WTC11 (cell line): Measurements from ENCODE around the gene UFM1. TPM values are rescaled to one million over a fixed set of nuclear protein-coding genes. Genes with fewer than 3 reads are reported as not detected.

Source experiments
- ATAC-seq: fragments of 200-7000 bp; cut with Tn5 transposase; 2 replicates; pipeline ENCODE4 v1.10.0; 2021; ENCODE audit warnings: mild to moderate bottlenecking, moderate library complexity
- CTCF ChIA-PET: fragments of 300-600 bp; sonication (Branson Sonifier 250); formaldehyde crosslinking; loops from one replicate; lab custom pipeline; 2021; ENCODE audit warnings: antibody characterized with exemption; lab: Charles Lee
- POLR2A ChIA-PET: fragments of 350-600 bp; sonication (Branson Sonifier 250); formaldehyde crosslinking; loops from one replicate; lab custom pipeline; 2021; ENCODE audit warnings: antibody characterized with exemption; lab: Charles Lee
- DNase-seq: peaks from one replicate; pipeline ENCODE4 v3.0.0; 2021; ENCODE audit warnings: low spot score
- H3K27ac Mint-ChIP-seq: 2 replicates; pipeline ENCODE4 v1.8.0; 2021; ENCODE audit warnings: mixed read lengths
- H3K27me3 Mint-ChIP-seq: 2 replicates; pipeline ENCODE4 v1.8.0; 2021; ENCODE audit warnings: low read depth, mild to moderate bottlenecking, moderate library complexity, mixed read lengths
- H3K36me3 Mint-ChIP-seq: 2 replicates; pipeline ENCODE4 v1.8.0; 2021; ENCODE audit warnings: mixed read lengths
- H3K4me1 Mint-ChIP-seq: 2 replicates; pipeline ENCODE4 v1.8.0; 2022; ENCODE audit warnings: mixed read lengths
- H3K4me3 Mint-ChIP-seq: 2 replicates; pipeline ENCODE4 v1.8.0; 2021; ENCODE audit warnings: mild to moderate bottlenecking, moderate library complexity, mixed read lengths
- H3K9me3 Mint-ChIP-seq: 2 replicates; pipeline ENCODE4 v1.8.0; 2021; ENCODE audit warnings: mixed read lengths
- CREM ChIP-seq: sonication (generic); formaldehyde crosslinking; IDR thresholded peaks from 2 replicates; pipeline ENCODE4 v1.8.1; 2022; ENCODE audit warnings: mild to moderate bottlenecking, missing genetic modification reagents, moderate library complexity
- ESRRA ChIP-seq: sonication (generic); formaldehyde crosslinking; IDR thresholded peaks from 2 replicates; pipeline ENCODE4 v1.8.1; 2022; ENCODE audit warnings: mild to moderate bottlenecking, missing genetic modification reagents, borderline replicate concordance
- GRHL2 ChIP-seq: fragments of 250-450 bp; sonication (Bioruptor Pico); IDR thresholded peaks from 2 replicates; pipeline ENCODE4 v1.8.0; 2022; ENCODE audit warnings: mild to moderate bottlenecking, moderate library complexity; ENCODE audit not compliant: insufficient replicate concordance, severe bottlenecking
- IRF1 ChIP-seq: sonication (generic); formaldehyde crosslinking; IDR thresholded peaks from 2 replicates; pipeline ENCODE4 v1.8.0; 2023; ENCODE audit warnings: missing genetic modification reagents
- IRF2 ChIP-seq: sonication (generic); formaldehyde crosslinking; IDR thresholded peaks from 2 replicates; pipeline ENCODE4 v1.8.0; 2022; ENCODE audit warnings: low read depth, missing genetic modification reagents, borderline replicate concordance
- JUN ChIP-seq: sonication (generic); formaldehyde crosslinking; IDR thresholded peaks from 2 replicates; pipeline ENCODE4 v1.8.0; 2023; ENCODE audit warnings: mild to moderate bottlenecking, missing genetic modification reagents
- KAT7 ChIP-seq: sonication (generic); formaldehyde crosslinking; IDR thresholded peaks from 2 replicates; pipeline ENCODE4 v1.8.1; 2023; ENCODE audit warnings: missing genetic modification reagents, mild to moderate bottlenecking, borderline replicate concordance
- MXD4 ChIP-seq: fragments of 250-450 bp; sonication (Bioruptor Pico); IDR thresholded peaks from 2 replicates; pipeline ENCODE4 v1.8.0; 2021; ENCODE audit warnings: mild to moderate bottlenecking, moderate library complexity, borderline replicate concordance
- NFE2L1 ChIP-seq: sonication (generic); formaldehyde crosslinking; IDR thresholded peaks from 2 replicates; pipeline ENCODE4 v1.8.1; 2023; ENCODE audit warnings: missing genetic modification reagents
- NFYB ChIP-seq: sonication (generic); formaldehyde crosslinking; conservative IDR thresholded peaks from 2 replicates; pipeline ENCODE4 v1.8.0; 2022; ENCODE audit warnings: low read depth, missing genetic modification reagents
- NR1H2 ChIP-seq: sonication (generic); formaldehyde crosslinking; IDR thresholded peaks from 2 replicates; pipeline ENCODE4 v1.9.0; 2021; ENCODE audit warnings: mild to moderate bottlenecking, moderate library complexity, missing genetic modification reagents
- NR2C2 ChIP-seq: sonication (generic); formaldehyde crosslinking; IDR thresholded peaks from 2 replicates; pipeline ENCODE4 v1.8.0; 2022; ENCODE audit warnings: mild to moderate bottlenecking, missing genetic modification reagents
- SMAD3 ChIP-seq: sonication (generic); formaldehyde crosslinking; IDR thresholded peaks from 2 replicates; pipeline ENCODE4 v1.8.0; 2022; ENCODE audit warnings: missing genetic modification reagents, mild to moderate bottlenecking, borderline replicate concordance
- SOX15 ChIP-seq: fragments of 250-450 bp; sonication (Bioruptor Pico); IDR thresholded peaks from 2 replicates; pipeline ENCODE4 v1.9.0; 2021; ENCODE audit warnings: mild to moderate bottlenecking
- TCF7 ChIP-seq: sonication (generic); formaldehyde crosslinking; IDR thresholded peaks from 2 replicates; pipeline ENCODE4 v1.8.0; 2022; ENCODE audit warnings: mild to moderate bottlenecking, low read depth, missing genetic modification reagents, moderate library complexity
- TEAD4 ChIP-seq: sonication (generic); formaldehyde crosslinking; IDR thresholded peaks from 2 replicates; pipeline ENCODE4 v1.8.0; 2022; ENCODE audit warnings: mild to moderate bottlenecking, missing genetic modification reagents
- ZMAT4 ChIP-seq: fragments of 250-450 bp; sonication (Bioruptor Pico); IDR thresholded peaks from 2 replicates; pipeline ENCODE4 v1.9.0; 2021; ENCODE audit warnings: mild to moderate bottlenecking
- ZNF232 ChIP-seq: sonication (generic); formaldehyde crosslinking; IDR thresholded peaks from 2 replicates; pipeline ENCODE4 v1.8.0; 2022; ENCODE audit warnings: mild to moderate bottlenecking, missing genetic modification reagents
- ZNF263 ChIP-seq: sonication (generic); formaldehyde crosslinking; IDR thresholded peaks from 2 replicates; pipeline ENCODE4 v1.8.1; 2022; ENCODE audit warnings: low read depth, mild to moderate bottlenecking, moderate library complexity, missing genetic modification reagents
- ZNF317 ChIP-seq: sonication (generic); formaldehyde crosslinking; IDR thresholded peaks from 2 replicates; pipeline ENCODE4 v1.8.1; 2023; ENCODE audit warnings: low read depth, mild to moderate bottlenecking, moderate library complexity, missing genetic modification reagents, borderline replicate concordance
- ZNF416 ChIP-seq: fragments of 250-450 bp; sonication (Bioruptor Pico); IDR thresholded peaks from 2 replicates; pipeline ENCODE4 v1.9.0; 2021; ENCODE audit warnings: mild to moderate bottlenecking, inconsistent platforms
- ZNF423 ChIP-seq: fragments of 250-450 bp; sonication (Bioruptor Pico); IDR thresholded peaks from 2 replicates; pipeline ENCODE4 v2.1.2; 2022; ENCODE audit warnings: mild to moderate bottlenecking, moderate library complexity
- ZSCAN18 ChIP-seq: fragments of 250-450 bp; sonication (Bioruptor Pico); IDR thresholded peaks from 2 replicates; pipeline ENCODE4 v2.1.2; 2022; ENCODE audit warnings: mild to moderate bottlenecking, moderate library complexity
- total RNA-seq: library from RNA; stranded (reverse); gene quantifications from 3 replicates; pipeline ENCODE4 v1.2.3, GENCODE V29; 2021
- TF ChIP-seq, protein P1 (sequence below): fragments of 250-450 bp; sonication (Bioruptor Pico); IDR thresholded peaks from 2 replicates; pipeline ENCODE4 v1.9.0; 2021; ENCODE audit warnings: moderate library complexity, mild to moderate bottlenecking, inconsistent platforms, borderline replicate concordance
- TF ChIP-seq, protein P2 (sequence below): sonication (generic); formaldehyde crosslinking; conservative IDR thresholded peaks from 2 replicates; pipeline ENCODE4 v1.8.1; 2022; ENCODE audit warnings: mild to moderate bottlenecking, missing genetic modification reagents
- TF ChIP-seq, protein P3 (sequence below): sonication (generic); formaldehyde crosslinking; IDR thresholded peaks from 2 replicates; pipeline ENCODE4 v1.8.1; 2023; ENCODE audit warnings: mild to moderate bottlenecking, missing genetic modification reagents, moderate library complexity
- TF ChIP-seq, protein P4 (sequence below): sonication (generic); formaldehyde crosslinking; IDR thresholded peaks from 2 replicates; pipeline ENCODE4 v1.8.1; 2023; ENCODE audit warnings: mild to moderate bottlenecking, missing genetic modification reagents, borderline replicate concordance

Gene UFM1
- total RNA-seq, 1 experiment from 2014 or later = 57.7 TPM

DNA sequence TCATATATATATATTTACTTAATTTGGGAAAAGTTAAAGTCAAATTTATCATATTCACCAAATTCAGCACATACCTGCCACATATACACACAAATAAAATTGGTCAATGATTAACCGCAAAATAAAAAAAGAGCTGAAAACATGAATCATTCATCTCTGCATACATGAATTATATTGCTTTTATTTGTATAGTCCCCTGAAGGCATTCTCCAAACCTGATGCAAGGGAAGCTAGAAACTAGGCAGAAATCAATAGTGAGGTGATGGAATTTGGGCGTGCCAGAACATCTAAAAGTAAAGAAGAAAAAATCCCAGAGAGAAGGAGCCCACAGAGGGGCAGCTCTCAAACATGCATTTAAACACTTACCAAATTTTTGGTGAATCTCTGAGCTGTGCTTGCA is 60.1 kb downstream of the UFM1 start:
- Mint-ChIP-seq H3K27ac (no peak overlapping the region), H3K36me3 (no peaks in the 10 kb centered on the region), H3K4me1 (no peaks in the 10 kb centered on the region), H3K27me3 (no peaks in the 10 kb centered on the region), H3K9me3 (peaks cover 3% of the 10 kb centered on the region), H3K4me3 (no peak overlapping the region)
- TF ChIP-seq, protein P1, sequence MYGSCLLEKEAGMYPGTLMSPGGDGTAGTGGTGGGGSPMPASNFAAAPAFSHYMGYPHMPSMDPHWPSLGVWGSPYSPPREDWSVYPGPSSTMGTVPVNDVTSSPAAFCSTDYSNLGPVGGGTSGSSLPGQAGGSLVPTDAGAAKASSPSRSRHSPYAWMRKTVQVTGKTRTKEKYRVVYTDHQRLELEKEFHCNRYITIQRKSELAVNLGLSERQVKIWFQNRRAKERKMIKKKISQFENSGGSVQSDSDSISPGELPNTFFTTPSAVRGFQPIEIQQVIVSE (CRISPR knock-in tag) = no peak
- TF ChIP-seq NR1H2 (CRISPR knock-in tag) = no peak
- TF ChIP-seq ZNF317 (CRISPR knock-in tag) = no peak
- TF ChIP-seq TEAD4 (CRISPR knock-in tag) = no peak
- no peak for TF ChIP-seq GRHL2 (CRISPR knock-in tag)
- no peak for TF ChIP-seq JUN (CRISPR knock-in tag)
- TF ChIP-seq, protein P2, sequence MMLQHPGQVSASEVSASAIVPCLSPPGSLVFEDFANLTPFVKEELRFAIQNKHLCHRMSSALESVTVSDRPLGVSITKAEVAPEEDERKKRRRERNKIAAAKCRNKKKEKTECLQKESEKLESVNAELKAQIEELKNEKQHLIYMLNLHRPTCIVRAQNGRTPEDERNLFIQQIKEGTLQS = no peak
- TF ChIP-seq IRF2 (CRISPR knock-in tag) = no peak
- no peak for TF ChIP-seq ESRRA (CRISPR knock-in tag)
- TF ChIP-seq, protein P3, sequence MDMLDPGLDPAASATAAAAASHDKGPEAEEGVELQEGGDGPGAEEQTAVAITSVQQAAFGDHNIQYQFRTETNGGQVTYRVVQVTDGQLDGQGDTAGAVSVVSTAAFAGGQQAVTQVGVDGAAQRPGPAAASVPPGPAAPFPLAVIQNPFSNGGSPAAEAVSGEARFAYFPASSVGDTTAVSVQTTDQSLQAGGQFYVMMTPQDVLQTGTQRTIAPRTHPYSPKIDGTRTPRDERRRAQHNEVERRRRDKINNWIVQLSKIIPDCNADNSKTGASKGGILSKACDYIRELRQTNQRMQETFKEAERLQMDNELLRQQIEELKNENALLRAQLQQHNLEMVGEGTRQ (CRISPR knock-in tag) = no peak
- no peak for TF ChIP-seq IRF1 (CRISPR knock-in tag)
- TF ChIP-seq, protein P4, sequence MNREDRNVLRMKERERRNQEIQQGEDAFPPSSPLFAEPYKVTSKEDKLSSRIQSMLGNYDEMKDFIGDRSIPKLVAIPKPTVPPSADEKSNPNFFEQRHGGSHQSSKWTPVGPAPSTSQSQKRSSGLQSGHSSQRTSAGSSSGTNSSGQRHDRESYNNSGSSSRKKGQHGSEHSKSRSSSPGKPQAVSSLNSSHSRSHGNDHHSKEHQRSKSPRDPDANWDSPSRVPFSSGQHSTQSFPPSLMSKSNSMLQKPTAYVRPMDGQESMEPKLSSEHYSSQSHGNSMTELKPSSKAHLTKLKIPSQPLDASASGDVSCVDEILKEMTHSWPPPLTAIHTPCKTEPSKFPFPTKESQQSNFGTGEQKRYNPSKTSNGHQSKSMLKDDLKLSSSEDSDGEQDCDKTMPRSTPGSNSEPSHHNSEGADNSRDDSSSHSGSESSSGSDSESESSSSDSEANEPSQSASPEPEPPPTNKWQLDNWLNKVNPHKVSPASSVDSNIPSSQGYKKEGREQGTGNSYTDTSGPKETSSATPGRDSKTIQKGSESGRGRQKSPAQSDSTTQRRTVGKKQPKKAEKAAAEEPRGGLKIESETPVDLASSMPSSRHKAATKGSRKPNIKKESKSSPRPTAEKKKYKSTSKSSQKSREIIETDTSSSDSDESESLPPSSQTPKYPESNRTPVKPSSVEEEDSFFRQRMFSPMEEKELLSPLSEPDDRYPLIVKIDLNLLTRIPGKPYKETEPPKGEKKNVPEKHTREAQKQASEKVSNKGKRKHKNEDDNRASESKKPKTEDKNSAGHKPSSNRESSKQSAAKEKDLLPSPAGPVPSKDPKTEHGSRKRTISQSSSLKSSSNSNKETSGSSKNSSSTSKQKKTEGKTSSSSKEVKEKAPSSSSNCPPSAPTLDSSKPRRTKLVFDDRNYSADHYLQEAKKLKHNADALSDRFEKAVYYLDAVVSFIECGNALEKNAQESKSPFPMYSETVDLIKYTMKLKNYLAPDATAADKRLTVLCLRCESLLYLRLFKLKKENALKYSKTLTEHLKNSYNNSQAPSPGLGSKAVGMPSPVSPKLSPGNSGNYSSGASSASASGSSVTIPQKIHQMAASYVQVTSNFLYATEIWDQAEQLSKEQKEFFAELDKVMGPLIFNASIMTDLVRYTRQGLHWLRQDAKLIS = no peak
- no peak for TF ChIP-seq SOX15 (CRISPR knock-in tag)
- TF ChIP-seq NR2C2 (CRISPR knock-in tag) = no peak
- TF ChIP-seq ZNF423 (CRISPR knock-in tag) = no peak
- ChIA-PET CTCF (no interaction called here), POLR2A (no interaction called here)
- ATAC-seq (no peak), DNase-seq (no peak)

DNA sequence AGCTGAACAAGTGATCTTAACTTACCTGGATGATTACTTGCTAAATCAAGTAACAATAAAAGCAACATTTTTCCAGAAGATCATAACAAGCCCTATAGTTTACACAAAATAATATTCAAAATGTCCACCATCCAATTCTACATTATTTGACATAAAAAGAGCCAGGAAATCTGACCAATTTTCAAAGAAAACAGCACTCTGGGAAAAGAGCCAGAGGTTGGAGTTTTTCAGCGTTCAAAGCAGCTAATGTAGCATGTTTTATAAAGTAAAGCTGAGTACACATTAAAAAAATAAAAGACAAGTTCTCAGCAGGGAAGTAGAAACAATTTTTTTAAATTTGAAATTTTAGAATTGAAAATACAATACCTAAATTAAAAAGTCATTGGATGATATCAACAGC is 62.6 kb downstream of the UFM1 start:
- Mint-ChIP-seq H3K4me1 (no peaks in the 10 kb centered on the region), H3K9me3 (no peaks in the 10 kb centered on the region), H3K27me3 (no peaks in the 10 kb centered on the region), H3K36me3 (no peaks in the 10 kb centered on the region), H3K4me3 (no peak overlapping the region), H3K27ac (no peak overlapping the region)
- ATAC-seq = no peak
- POLR2A ChIA-PET = no interaction called here
- no peak for DNase-seq
- CTCF ChIA-PET = interaction anchor here (1.7 kb wide), 1 partner anchor 170 kb away, joined by 8 read pairs; no protein-coding TSS in a partner anchor
- no peak for TF ChIP-seq MXD4 (CRISPR knock-in tag)
- no peak for TF ChIP-seq SMAD3
- no peak for TF ChIP-seq SOX15 (CRISPR knock-in tag)
- TF ChIP-seq TCF7 (CRISPR knock-in tag) = no peak
- TF ChIP-seq KAT7 = no peak
- no peak for TF ChIP-seq NFYB (CRISPR knock-in tag)
- no peak for TF ChIP-seq ZNF263
- TF ChIP-seq ZSCAN18 (CRISPR knock-in tag) = no peak
- no peak for TF ChIP-seq ZMAT4
- no peak for TF ChIP-seq IRF2 (CRISPR knock-in tag)
- no peak for TF ChIP-seq ZNF416 (CRISPR knock-in tag)
- TF ChIP-seq CREM (CRISPR knock-in tag) = no peak
- TF ChIP-seq JUN (CRISPR knock-in tag) = no peak
- TF ChIP-seq NFE2L1 = no peak
- TF ChIP-seq ZNF232 (CRISPR knock-in tag) = no peak
- TF ChIP-seq, protein P3 (CRISPR knock-in tag) = no peak
